Astrocyte (in vitro differentiated cells and primary cell): ENCODE results near the gene HS2ST1.

Source experiments
- CTCF ChIP-seq: IDR thresholded peaks from 2 replicates; pipeline ENCODE4 v1.5.1; 2011; ENCODE audit warnings: low read depth, mild to moderate bottlenecking, inconsistent platforms, low read length, moderate library complexity; ENCODE audit not compliant: insufficient read depth
- EZH2 ChIP-seq: IDR thresholded peaks from 2 replicates; pipeline ENCODE4 v1.6.1; 2012; ENCODE audit warnings: mild to moderate bottlenecking, low read length, inconsistent platforms; ENCODE audit not compliant: insufficient read depth

DNA sequence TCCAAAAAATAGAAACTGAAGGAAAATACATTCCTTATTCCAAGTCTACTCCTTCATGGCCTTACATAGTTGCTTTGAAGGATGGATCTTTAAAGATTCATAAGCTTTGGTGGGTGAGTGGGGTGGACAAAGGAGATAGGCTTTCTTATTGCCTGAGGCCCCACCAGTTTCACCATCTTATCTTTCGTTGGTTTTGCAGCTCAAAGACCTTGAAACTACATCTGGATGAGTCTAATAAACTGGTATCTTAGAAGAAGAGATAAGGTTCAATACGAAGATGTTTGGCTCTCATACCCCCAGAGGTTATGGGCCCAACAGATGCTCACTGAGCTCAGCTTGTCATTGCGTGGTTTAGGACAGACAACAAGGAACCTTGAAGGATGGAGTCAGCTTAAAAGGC, 201.5 kb downstream of the HS2ST1 start:
- no peak for TF ChIP-seq CTCF
- TF ChIP-seq EZH2, result no peak
